Neural progenitor cell (in vitro differentiated cells): ENCODE measurements around the gene PTCD3.

Experiments
- EZH2 ChIP-seq: fragments of 200-600 bp; sonication (generic); IDR thresholded peaks from 2 replicates; pipeline ENCODE4 v1.6.1; 2017; ENCODE audit warnings: antibody characterized with exemption, mild to moderate bottlenecking, moderate library complexity
- TF ChIP-seq, protein P1 (sequence below): fragments of 200-600 bp; sonication (generic); IDR thresholded peaks from 2 replicates; pipeline ENCODE4 v1.5.1; 2017; ENCODE audit warnings: antibody characterized with exemption, mild to moderate bottlenecking

DNA sequence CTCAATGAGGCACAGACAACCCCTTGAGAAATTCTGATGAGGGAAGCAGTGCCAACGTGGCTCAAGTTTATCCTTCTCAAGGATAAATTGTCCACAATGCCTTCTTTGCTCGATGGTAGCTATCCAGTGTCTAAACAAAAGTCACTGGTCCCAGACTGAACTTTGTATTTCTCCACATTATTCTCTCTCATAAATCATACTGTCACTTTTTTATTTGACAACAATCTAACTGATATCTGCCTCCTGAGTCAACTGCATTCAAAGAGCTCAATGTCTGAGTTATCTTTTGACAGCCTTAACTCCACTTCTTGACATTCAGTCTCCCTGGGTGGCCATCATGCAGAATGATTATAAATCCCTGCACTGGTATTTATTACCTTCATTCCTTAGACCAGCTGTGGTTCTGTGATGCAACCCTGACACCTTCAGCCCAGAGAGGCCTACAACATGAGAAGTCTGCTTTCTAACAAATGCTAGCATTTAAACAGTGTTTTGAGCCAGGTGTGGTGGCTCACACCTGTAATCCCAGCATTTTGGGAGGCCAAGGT is 51.0 kb downstream of the PTCD3 start:
- TF ChIP-seq EZH2, result no peak
- TF ChIP-seq, protein P1, sequence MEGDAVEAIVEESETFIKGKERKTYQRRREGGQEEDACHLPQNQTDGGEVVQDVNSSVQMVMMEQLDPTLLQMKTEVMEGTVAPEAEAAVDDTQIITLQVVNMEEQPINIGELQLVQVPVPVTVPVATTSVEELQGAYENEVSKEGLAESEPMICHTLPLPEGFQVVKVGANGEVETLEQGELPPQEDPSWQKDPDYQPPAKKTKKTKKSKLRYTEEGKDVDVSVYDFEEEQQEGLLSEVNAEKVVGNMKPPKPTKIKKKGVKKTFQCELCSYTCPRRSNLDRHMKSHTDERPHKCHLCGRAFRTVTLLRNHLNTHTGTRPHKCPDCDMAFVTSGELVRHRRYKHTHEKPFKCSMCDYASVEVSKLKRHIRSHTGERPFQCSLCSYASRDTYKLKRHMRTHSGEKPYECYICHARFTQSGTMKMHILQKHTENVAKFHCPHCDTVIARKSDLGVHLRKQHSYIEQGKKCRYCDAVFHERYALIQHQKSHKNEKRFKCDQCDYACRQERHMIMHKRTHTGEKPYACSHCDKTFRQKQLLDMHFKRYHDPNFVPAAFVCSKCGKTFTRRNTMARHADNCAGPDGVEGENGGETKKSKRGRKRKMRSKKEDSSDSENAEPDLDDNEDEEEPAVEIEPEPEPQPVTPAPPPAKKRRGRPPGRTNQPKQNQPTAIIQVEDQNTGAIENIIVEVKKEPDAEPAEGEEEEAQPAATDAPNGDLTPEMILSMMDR, result no peak
